HCT116 (cell line): ENCODE results near the gene RBP2.

ENCODE experiments used
- EZH2 ChIP-seq: fragments of 200-600 bp; sonication (generic); IDR thresholded peaks from 2 replicates; pipeline ENCODE4 v1.6.1; 2017; ENCODE audit warnings: antibody characterized with exemption, mixed run types
- POLR2A ChIP-seq: IDR thresholded peaks from 2 replicates; pipeline ENCODE4 v1.7.0; 2011; ENCODE audit warnings: borderline replicate concordance; ENCODE audit not compliant: insufficient read depth, insufficient read length; ENCODE audit errors: extremely low read depth
- RAD21 ChIP-seq: IDR thresholded peaks from 2 replicates; pipeline ENCODE4 v1.6.1; 2012; ENCODE audit warnings: low read depth, mild to moderate bottlenecking
- SRF ChIP-seq: IDR thresholded peaks from 2 replicates; pipeline ENCODE4 v1.6.1; 2012; ENCODE audit warnings: low read depth
- ZNF274 ChIP-seq: fragments of 200-500 bp; sonication (Bioruptor generic); IDR thresholded peaks from 2 replicates; pipeline ENCODE4 v1.6.1; 2014; ENCODE audit warnings: mild to moderate bottlenecking, low read depth, low read length, inconsistent platforms
- TF ChIP-seq, protein P1 (sequence below): IDR thresholded peaks from 2 replicates; pipeline ENCODE4 v1.6.1; 2012; ENCODE audit warnings: low read depth
- TF ChIP-seq, protein P2 (sequence below): IDR thresholded peaks from 2 replicates; pipeline ENCODE4 v1.6.1; 2011; ENCODE audit warnings: mild to moderate bottlenecking, low read length, moderate library complexity; ENCODE audit not compliant: insufficient replicate concordance; ENCODE audit errors: extremely low read depth
- TF ChIP-seq, protein P3 (sequence below), 3 experiments: fragments of 200-600 bp in 1 of 3; sonication (generic) in 1 of 3; IDR thresholded peaks in 2 of 3; conservative IDR thresholded peaks in 1 of 3; 2 replicates each; pipeline ENCODE4 v1.5.1; 2012 to 2017; ENCODE audit warnings: low read depth in 2 of 3, low read length in 2 of 3, antibody characterized with exemption in 1 of 3, borderline replicate concordance in 1 of 3, control low read depth in 1 of 3, mild to moderate bottlenecking in 1 of 3, mixed read lengths in 1 of 3, mixed run types in 1 of 3, moderate library complexity in 1 of 3; ENCODE audit not compliant: insufficient read depth in 1 of 3

DNA sequence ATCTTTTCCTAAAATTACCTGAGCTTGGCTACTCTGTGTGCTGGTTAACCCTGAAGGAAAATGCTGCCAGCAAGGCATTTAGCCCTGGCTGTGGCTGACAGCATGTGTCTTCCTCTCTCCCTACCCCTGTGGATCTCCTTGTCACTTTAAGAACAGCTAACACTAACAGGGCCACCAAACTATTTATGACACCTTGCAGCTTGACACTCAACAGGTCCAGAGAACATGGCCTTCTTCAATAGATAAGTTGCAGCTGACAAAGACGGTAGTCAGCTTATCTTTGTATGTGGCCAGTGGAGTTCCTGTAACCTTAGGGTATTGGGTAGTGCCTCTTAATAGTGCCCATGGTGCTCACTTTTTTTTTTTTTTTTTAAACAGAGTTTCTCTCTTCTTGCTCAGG lies 54.9 kb downstream of the RBP2 start:
- TF ChIP-seq, protein P1, sequence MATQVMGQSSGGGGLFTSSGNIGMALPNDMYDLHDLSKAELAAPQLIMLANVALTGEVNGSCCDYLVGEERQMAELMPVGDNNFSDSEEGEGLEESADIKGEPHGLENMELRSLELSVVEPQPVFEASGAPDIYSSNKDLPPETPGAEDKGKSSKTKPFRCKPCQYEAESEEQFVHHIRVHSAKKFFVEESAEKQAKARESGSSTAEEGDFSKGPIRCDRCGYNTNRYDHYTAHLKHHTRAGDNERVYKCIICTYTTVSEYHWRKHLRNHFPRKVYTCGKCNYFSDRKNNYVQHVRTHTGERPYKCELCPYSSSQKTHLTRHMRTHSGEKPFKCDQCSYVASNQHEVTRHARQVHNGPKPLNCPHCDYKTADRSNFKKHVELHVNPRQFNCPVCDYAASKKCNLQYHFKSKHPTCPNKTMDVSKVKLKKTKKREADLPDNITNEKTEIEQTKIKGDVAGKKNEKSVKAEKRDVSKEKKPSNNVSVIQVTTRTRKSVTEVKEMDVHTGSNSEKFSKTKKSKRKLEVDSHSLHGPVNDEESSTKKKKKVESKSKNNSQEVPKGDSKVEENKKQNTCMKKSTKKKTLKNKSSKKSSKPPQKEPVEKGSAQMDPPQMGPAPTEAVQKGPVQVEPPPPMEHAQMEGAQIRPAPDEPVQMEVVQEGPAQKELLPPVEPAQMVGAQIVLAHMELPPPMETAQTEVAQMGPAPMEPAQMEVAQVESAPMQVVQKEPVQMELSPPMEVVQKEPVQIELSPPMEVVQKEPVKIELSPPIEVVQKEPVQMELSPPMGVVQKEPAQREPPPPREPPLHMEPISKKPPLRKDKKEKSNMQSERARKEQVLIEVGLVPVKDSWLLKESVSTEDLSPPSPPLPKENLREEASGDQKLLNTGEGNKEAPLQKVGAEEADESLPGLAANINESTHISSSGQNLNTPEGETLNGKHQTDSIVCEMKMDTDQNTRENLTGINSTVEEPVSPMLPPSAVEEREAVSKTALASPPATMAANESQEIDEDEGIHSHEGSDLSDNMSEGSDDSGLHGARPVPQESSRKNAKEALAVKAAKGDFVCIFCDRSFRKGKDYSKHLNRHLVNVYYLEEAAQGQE, result no peak
- TF ChIP-seq, protein P2, sequence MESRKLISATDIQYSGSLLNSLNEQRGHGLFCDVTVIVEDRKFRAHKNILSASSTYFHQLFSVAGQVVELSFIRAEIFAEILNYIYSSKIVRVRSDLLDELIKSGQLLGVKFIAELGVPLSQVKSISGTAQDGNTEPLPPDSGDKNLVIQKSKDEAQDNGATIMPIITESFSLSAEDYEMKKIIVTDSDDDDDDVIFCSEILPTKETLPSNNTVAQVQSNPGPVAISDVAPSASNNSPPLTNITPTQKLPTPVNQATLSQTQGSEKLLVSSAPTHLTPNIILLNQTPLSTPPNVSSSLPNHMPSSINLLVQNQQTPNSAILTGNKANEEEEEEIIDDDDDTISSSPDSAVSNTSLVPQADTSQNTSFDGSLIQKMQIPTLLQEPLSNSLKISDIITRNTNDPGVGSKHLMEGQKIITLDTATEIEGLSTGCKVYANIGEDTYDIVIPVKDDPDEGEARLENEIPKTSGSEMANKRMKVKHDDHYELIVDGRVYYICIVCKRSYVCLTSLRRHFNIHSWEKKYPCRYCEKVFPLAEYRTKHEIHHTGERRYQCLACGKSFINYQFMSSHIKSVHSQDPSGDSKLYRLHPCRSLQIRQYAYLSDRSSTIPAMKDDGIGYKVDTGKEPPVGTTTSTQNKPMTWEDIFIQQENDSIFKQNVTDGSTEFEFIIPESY, result no peak
- TF ChIP-seq EZH2 (no peak), SRF (no peak), POLR2A (no peak), RAD21 (no peak), ZNF274 (no peak)
- TF ChIP-seq, protein P3, sequence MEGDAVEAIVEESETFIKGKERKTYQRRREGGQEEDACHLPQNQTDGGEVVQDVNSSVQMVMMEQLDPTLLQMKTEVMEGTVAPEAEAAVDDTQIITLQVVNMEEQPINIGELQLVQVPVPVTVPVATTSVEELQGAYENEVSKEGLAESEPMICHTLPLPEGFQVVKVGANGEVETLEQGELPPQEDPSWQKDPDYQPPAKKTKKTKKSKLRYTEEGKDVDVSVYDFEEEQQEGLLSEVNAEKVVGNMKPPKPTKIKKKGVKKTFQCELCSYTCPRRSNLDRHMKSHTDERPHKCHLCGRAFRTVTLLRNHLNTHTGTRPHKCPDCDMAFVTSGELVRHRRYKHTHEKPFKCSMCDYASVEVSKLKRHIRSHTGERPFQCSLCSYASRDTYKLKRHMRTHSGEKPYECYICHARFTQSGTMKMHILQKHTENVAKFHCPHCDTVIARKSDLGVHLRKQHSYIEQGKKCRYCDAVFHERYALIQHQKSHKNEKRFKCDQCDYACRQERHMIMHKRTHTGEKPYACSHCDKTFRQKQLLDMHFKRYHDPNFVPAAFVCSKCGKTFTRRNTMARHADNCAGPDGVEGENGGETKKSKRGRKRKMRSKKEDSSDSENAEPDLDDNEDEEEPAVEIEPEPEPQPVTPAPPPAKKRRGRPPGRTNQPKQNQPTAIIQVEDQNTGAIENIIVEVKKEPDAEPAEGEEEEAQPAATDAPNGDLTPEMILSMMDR (IDR thresholded peaks at IDR 0.05 in 2 of 3, conservative IDR thresholded peaks at IDR 0.05 in 1 of 3; ENCODE audit: borderline replicate concordance in 1 of 3, insufficient read depth in 1 of 3, low read depth in 2 of 3, low read length in 2 of 3), result no peak
